Measurements from ENCODE around the gene SPRED1.

SPRED1 gene

GRCh38 chr15:38389924-38390542, 137.4 kb downstream of the SPRED1 start:
- H3K27ac ChIP-seq, result no peak overlapping the region
- TF ChIP-seq CTCF (conservative IDR thresholded peaks at IDR 0.05; ENCODE audit: low read depth), result peak; percentile 89
- ChIA-PET POLR2A (ENCODE audit: low non-redundant PET) (no interaction called here), CTCF (interaction anchor here (0.6 to 0.7 kb wide), 5 partner anchors 17 to 395 kb away, joined by 3 to 5 read pairs (median 3); no protein-coding TSS in a partner anchor)
- peak; percentile 65 for DNase-seq (ENCODE audit: low spot score)

- no peak for TF ChIP-seq CTCF (conservative IDR thresholded peaks at IDR 0.05; ENCODE audit: low read depth)
- ChIA-PET POLR2A (ENCODE audit: low non-redundant PET) (no interaction called here), CTCF (interaction anchor here (0.8 kb wide), 1 partner anchor 352 kb away, joined by 5 read pairs; no protein-coding TSS in a partner anchor)
- DNase-seq (ENCODE audit: low spot score), result no peak
- no peak overlapping the region for H3K27ac ChIP-seq
These were observed 138.6 kb downstream of the SPRED1 start for GRCh38 chr15:38391191-38391590.

GRCh38 chr15:38398134-38398533, 145.5 kb downstream of the SPRED1 start:
- POLR2A ChIA-PET (ENCODE audit: low non-redundant PET), result no interaction called here
- peak; percentile 67 for DNase-seq (ENCODE audit: low spot score)
- no peak for TF ChIP-seq CTCF (conservative IDR thresholded peaks at IDR 0.05; ENCODE audit: low read depth)

GRCh38 chr15:38401106-38401505, 148.5 kb downstream of the SPRED1 start:
- TF ChIP-seq CTCF (conservative IDR thresholded peaks at IDR 0.05; ENCODE audit: low read depth), result no peak
- ChIA-PET CTCF (interaction anchor here (1.0 kb wide), 1 partner anchor 405 kb away, joined by 11 read pairs; no protein-coding TSS in a partner anchor), POLR2A (ENCODE audit: low non-redundant PET) (no interaction called here)
- H3K27ac ChIP-seq, result no peak overlapping the region
- no peak for DNase-seq (ENCODE audit: low spot score)

More at GRCh38 chr15:38398134-38398533, 145.5 kb downstream of the SPRED1 start:
- H3K27ac ChIP-seq, result no peak overlapping the region
- CTCF ChIA-PET, result interaction anchor here (0.6 to 1.0 kb wide), 3 partner anchors 16 to 402 kb away, joined by 3 read pairs; no protein-coding TSS in a partner anchor

DNA sequence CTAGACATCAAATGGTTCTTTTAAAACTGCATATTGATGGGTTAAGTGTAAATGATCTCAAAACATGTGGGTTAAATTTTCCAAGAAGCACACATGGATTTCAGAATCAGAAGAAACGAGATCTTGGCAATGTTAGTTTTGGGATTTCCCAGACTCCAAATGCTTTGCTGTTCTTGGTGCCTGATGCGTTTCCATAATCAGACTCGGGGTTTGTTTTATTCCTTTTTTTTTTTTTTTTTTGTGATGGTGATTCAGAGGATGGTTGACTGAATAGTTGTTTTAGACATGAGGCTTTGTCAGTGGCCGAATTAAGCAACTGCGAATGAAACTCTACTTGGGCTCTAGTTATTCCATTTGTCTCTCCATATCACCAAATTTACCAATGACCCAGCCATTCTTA, 149.1 kb downstream of the SPRED1 start:
- ChIA-PET POLR2A (ENCODE audit: low non-redundant PET) (no interaction called here), CTCF (interaction anchor here (1.0 kb wide), 1 partner anchor 406 kb away, joined by 11 read pairs; no protein-coding TSS in a partner anchor)
- H3K27ac ChIP-seq, result no peak overlapping the region
- no peak for DNase-seq (ENCODE audit: low spot score)
- no peak for TF ChIP-seq CTCF (conservative IDR thresholded peaks at IDR 0.05; ENCODE audit: low read depth)

- no peak overlapping the region for H3K27ac ChIP-seq
- ChIA-PET POLR2A (ENCODE audit: low non-redundant PET) (no interaction called here), CTCF (no interaction called here)
- TF ChIP-seq CTCF (conservative IDR thresholded peaks at IDR 0.05; ENCODE audit: low read depth), result no peak
- no peak for DNase-seq (ENCODE audit: low spot score)
These were observed 153.8 kb downstream of the SPRED1 start for GRCh38 chr15:38406436-38406835.

Measured in RWPE1 (cell line).